ENCODE data around the gene CAND2. TPM values are rescaled to one million over a fixed set of nuclear protein-coding genes. Genes with fewer than 3 reads are reported as not detected.
"Not testable (repeated sequence)": the region's sequence is repeated elsewhere in the genome, so short reads cannot be mapped to it uniquely, and the experiment has no call there.

Gene CAND2
- total RNA-seq, 3 donors from 2014 or later: 1.3 to 14.1 (median 1.4) TPM

DNA sequence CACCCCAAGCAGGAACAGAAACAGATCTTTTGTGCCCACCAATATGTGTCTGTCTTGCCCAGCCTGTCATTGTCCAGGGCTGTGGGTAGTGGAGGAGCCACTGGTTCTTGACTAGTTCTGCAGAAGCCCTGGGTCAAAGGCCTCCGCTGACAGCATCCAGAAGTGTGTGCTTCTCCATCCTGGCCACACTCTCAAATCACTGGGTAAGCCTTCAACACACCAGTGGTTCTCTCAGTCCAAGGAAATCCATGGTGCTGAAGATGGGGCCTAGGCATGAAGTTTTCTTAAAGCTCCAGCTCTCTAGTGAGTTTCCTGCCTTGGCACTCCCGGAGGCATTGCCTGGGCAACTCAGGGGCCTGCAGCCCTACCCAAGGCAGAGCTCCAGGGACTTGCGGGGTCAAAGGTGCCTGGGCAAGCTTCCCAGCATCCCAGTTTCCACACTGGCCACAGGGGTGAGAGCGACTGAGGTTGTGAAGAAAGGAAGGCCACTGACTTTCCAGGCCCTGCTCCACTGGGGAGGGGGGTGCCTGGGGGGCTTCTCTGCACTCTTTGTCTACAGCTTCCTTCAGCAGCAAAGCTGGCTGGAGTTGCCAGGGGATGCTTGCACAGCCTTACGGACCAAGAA lies 82.8 kb downstream of the CAND2 start:
- no peak for ATAC-seq
- intact Hi-C loops (cut with DNase I, micrococcal nuclease): no loop called here
- no peaks in the 10 kb centered on the region for H3K4me1 ChIP-seq (ENCODE audit: low read depth)

DNA sequence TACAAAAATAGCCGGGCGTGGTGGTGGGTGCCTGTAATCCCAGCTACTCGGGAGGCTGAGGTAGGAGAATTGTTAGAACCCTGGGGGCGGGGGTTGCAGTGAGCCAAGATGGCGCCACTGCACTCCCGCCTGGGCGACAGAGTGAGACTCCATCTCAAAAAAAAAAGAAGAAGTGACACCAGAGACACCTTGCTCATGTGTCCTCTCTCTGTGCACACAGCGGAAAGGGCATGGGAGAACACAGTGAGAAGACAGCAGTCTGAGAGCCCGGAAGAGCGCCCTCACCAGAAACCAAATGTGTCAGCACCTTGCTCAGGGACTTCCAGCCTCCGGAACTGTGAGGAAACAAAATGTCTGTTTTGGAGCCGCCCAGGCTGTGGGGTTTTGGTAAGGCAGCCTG lies 85.4 kb downstream of the CAND2 start:
- ATAC-seq; H3K4me3 ChIP-seq; H3K36me3 ChIP-seq (ENCODE audit: low read depth); H3K9me3 ChIP-seq; intact Hi-C loops (cut with DNase I, micrococcal nuclease); DNase-seq; H3K4me1 ChIP-seq (ENCODE audit: low read depth): not testable (repeated sequence)

More for the DNA sequence above, 82.8 kb downstream of the CAND2 start:
- H3K9me3 ChIP-seq: no peaks in the 10 kb centered on the region
- DNase-seq: no peak
- TF ChIP-seq, protein P1, sequence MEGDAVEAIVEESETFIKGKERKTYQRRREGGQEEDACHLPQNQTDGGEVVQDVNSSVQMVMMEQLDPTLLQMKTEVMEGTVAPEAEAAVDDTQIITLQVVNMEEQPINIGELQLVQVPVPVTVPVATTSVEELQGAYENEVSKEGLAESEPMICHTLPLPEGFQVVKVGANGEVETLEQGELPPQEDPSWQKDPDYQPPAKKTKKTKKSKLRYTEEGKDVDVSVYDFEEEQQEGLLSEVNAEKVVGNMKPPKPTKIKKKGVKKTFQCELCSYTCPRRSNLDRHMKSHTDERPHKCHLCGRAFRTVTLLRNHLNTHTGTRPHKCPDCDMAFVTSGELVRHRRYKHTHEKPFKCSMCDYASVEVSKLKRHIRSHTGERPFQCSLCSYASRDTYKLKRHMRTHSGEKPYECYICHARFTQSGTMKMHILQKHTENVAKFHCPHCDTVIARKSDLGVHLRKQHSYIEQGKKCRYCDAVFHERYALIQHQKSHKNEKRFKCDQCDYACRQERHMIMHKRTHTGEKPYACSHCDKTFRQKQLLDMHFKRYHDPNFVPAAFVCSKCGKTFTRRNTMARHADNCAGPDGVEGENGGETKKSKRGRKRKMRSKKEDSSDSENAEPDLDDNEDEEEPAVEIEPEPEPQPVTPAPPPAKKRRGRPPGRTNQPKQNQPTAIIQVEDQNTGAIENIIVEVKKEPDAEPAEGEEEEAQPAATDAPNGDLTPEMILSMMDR (IDR thresholded peaks at IDR 0.05): no peak
- H3K36me3 ChIP-seq (ENCODE audit: low read depth): no peaks in the 10 kb centered on the region
- H3K4me3 ChIP-seq: no peak overlapping the region

- TF ChIP-seq, protein P1 (IDR thresholded peaks at IDR 0.05): no peak
- no peaks in the 10 kb centered on the region for H3K9me3 ChIP-seq
- intact Hi-C loops (cut with DNase I, micrococcal nuclease): no loop called here
- H3K36me3 ChIP-seq (ENCODE audit: low read depth): no peaks in the 10 kb centered on the region
- ATAC-seq: no peak
- H3K4me1 ChIP-seq (ENCODE audit: low read depth): no peaks in the 10 kb centered on the region
- H3K4me3 ChIP-seq: no peak overlapping the region
- no peak for DNase-seq
These were observed 86.1 kb downstream of the CAND2 start for GRCh38 chr3:12882336-12883310.

GRCh38 chr3:12884186-12884680 lies 87.8 kb downstream of the CAND2 start:
- no peak for ATAC-seq
- Histone ChIP-seq H3K4me3 (no peak overlapping the region), H3K9me3 (no peaks in the 10 kb centered on the region), H3K36me3 (ENCODE audit: low read depth) (no peaks in the 10 kb centered on the region), H3K4me1 (ENCODE audit: low read depth) (no peaks in the 10 kb centered on the region)
- DNase-seq: no peak
- intact Hi-C loops (cut with DNase I, micrococcal nuclease): no loop called here
- TF ChIP-seq, protein P1 (IDR thresholded peaks at IDR 0.05): no peak

Other genes starting within 250 kb of the CAND2 start
- 10 to 100 TPM; 19.5 to 23.8 (median 20.2) TPM for gene MKRN2, start 239.6 kb upstream of the CAND2 start, total RNA-seq
- gene RAF1, start 132.6 kb upstream of the CAND2 start, total RNA-seq: 10 to 100 TPM; 75.4 to 99.7 (median 76.9) TPM
- not detected for gene TMEM40, start 37.4 kb upstream of the CAND2 start, total RNA-seq
- gene RPL32, start 44.9 kb downstream of the CAND2 start, total RNA-seq: 1,000 to 10,000 TPM; 1,042 to 1,233 (median 1,185) TPM